ENCODE measurements around the gene CELSR1. TPM values are rescaled to one million over a fixed set of nuclear protein-coding genes. Genes with fewer than 3 reads are reported as not detected.

The CELSR1 gene
- total RNA-seq, 1 experiment from 2014 or later: 30.7 TPM

GRCh38 chr22:46355369-46355995 lies 181.9 kb downstream of the CELSR1 start:
- H3K36me3 ChIP-seq (ENCODE audit: control insufficient read depth, insufficient read depth, low read length): no peaks in the 10 kb centered on the region; the same call in 1 of the 2 replicates
- BruUV-seq (replicated peaks): no TSS peak
- no peak overlapping the region for H3K4me3 ChIP-seq (ENCODE audit: low read depth in 2 of 2, low read length in 2 of 2)
- in situ Hi-C loops (cut with HindIII; ENCODE audit: low pct_unique_long_range_greater_than_20kb, low sequenced_read_pairs): no loop called here
- CTCF ChIA-PET: no interaction called here
- H3K4me1 ChIP-seq (ENCODE audit: control insufficient read depth, insufficient read depth, low read length): no peaks in the 10 kb centered on the region
- intact Hi-C loops (cut with micrococcal nuclease; ENCODE audit: unreplicated experiment): no loop called here
- no peaks in the 10 kb centered on the region for H3K27me3 ChIP-seq (ENCODE audit: control insufficient read depth, insufficient read depth, low read length)
- H3K9me3 ChIP-seq (ENCODE audit: control insufficient read depth, insufficient read depth, low read depth, low read length): no peaks in the 10 kb centered on the region
- POLR2A ChIA-PET: no interaction called here
- H3K27ac ChIP-seq (ENCODE audit: low read length): no peak overlapping the region
- peak; percentile 88 for TF ChIP-seq CTCF (IDR thresholded peaks at IDR 0.05)
- TF ChIP-seq SIN3A (IDR thresholded peaks at IDR 0.05; ENCODE audit: borderline replicate concordance, insufficient read depth, low read depth, low read length): no peak
- ATAC-seq: peak; percentile 84
- no peak for DNase-seq (ENCODE audit: low read depth, low spot score)

- ChIA-PET CTCF (no interaction called here), POLR2A (no interaction called here)
- Histone ChIP-seq H3K27me3 (ENCODE audit: control insufficient read depth, insufficient read depth, low read length) (no peaks in the 10 kb centered on the region), H3K36me3 (ENCODE audit: control insufficient read depth, insufficient read depth, low read length) (no peaks in the 10 kb centered on the region; the same call in 1 of the 2 replicates), H3K4me3 (ENCODE audit: low read depth in 2 of 2, low read length in 2 of 2) (no peak overlapping the region), H3K27ac (ENCODE audit: low read length) (no peak overlapping the region), H3K4me1 (ENCODE audit: control insufficient read depth, insufficient read depth, low read length) (no peaks in the 10 kb centered on the region), H3K9me3 (ENCODE audit: control insufficient read depth, insufficient read depth, low read depth, low read length) (no peaks in the 10 kb centered on the region)
- no peak for TF ChIP-seq TCF7L2 (IDR thresholded peaks at IDR 0.05; ENCODE audit: low read depth, low read length)
- no peak for TF ChIP-seq CTCF (IDR thresholded peaks at IDR 0.05)
- no peak for ATAC-seq
- in situ Hi-C loops (cut with HindIII; ENCODE audit: low pct_unique_long_range_greater_than_20kb, low sequenced_read_pairs) (no loop called here), intact Hi-C loops (cut with micrococcal nuclease; ENCODE audit: unreplicated experiment) (no loop called here)
- no peak for DNase-seq (ENCODE audit: low read depth, low spot score)
- no TSS peak for BruUV-seq (replicated peaks)
Observed at GRCh38 chr22:46354993-46355305, 182.5 kb downstream of the CELSR1 start.

GRCh38 chr22:46354176-46354992 lies 183.0 kb downstream of the CELSR1 start:
- in situ Hi-C loops (cut with HindIII; ENCODE audit: low pct_unique_long_range_greater_than_20kb, low sequenced_read_pairs): no loop called here
- CTCF ChIA-PET: no interaction called here
- no peak overlapping the region for H3K27ac ChIP-seq (ENCODE audit: low read length)

More at GRCh38 chr22:46354176-46354992, 183.0 kb downstream of the CELSR1 start:
- H3K27me3 ChIP-seq (ENCODE audit: control insufficient read depth, insufficient read depth, low read length): no peaks in the 10 kb centered on the region
- H3K9me3 ChIP-seq (ENCODE audit: control insufficient read depth, insufficient read depth, low read depth, low read length): no peaks in the 10 kb centered on the region
- POLR2A ChIA-PET: no interaction called here
- no peak for TF ChIP-seq SIN3A (IDR thresholded peaks at IDR 0.05; ENCODE audit: borderline replicate concordance, insufficient read depth, low read depth, low read length)
- DNase-seq (ENCODE audit: low read depth, low spot score) (no peak), ATAC-seq (no peak)
- no TSS peak for BruUV-seq (replicated peaks)
- intact Hi-C loops (cut with micrococcal nuclease; ENCODE audit: unreplicated experiment): no loop called here
- H3K36me3 ChIP-seq (ENCODE audit: control insufficient read depth, insufficient read depth, low read length): no peaks in the 10 kb centered on the region; the same call in none of the 2 replicates
- no peaks in the 10 kb centered on the region for H3K4me1 ChIP-seq (ENCODE audit: control insufficient read depth, insufficient read depth, low read length)
- no peak overlapping the region for H3K4me3 ChIP-seq (ENCODE audit: low read depth in 2 of 2, low read length in 2 of 2)
